Measurements from ENCODE around the gene DNAH14.

DNA sequence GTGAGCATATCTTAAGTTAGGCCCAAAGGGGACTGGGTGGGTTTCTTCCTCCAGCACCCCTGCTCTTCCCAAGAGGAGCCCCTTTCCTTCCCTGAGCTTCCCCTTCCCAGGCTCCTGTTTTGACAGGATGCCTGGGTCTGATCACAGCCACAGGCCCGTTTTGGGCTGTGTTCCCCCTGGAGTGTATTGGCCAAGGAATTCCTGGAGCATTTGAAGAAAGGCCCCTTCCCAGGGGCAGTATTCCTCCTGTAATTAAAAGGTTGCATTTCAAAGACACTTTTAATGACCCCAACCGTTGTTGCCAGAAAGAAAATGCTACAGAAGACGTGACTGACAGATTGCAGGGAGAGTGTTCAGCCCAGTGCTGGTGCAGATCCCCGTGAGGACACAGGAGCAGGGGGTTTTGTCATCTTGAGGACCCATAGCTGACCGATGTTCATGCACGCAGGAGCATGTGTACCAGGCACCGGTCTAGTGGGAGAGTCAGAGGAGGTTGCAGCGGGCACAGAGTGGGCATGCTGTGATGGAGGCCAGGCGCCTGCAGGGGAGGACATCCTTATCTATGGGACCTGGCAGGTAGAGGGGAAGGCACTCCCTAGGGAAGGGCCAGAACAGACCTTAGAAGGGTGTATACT is 517.6 kb downstream of the DNAH14 start:
- TF ChIP-seq ZNF792 (tag by site-specific recombination; IDR thresholded peaks at IDR 0.05) (no peak), ZNF777 (tag by site-specific recombination; IDR thresholded peaks at IDR 0.05; ENCODE audit: borderline replicate concordance) (no peak), GLIS1 (tag by site-specific recombination; IDR thresholded peaks at IDR 0.05) (no peak), ZSCAN30 (tag by site-specific recombination; IDR thresholded peaks at IDR 0.05) (no peak), KLF1 (tag by site-specific recombination; IDR thresholded peaks at IDR 0.05) (no peak)
- TF ChIP-seq, protein P1, sequence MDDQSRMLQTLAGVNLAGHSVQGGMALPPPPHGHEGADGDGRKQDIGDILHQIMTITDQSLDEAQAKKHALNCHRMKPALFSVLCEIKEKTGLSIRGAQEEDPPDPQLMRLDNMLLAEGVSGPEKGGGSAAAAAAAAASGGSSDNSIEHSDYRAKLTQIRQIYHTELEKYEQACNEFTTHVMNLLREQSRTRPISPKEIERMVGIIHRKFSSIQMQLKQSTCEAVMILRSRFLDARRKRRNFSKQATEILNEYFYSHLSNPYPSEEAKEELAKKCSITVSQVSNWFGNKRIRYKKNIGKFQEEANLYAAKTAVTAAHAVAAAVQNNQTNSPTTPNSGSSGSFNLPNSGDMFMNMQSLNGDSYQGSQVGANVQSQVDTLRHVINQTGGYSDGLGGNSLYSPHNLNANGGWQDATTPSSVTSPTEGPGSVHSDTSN (CRISPR knock-in tag; IDR thresholded peaks at IDR 0.05) = no peak
- TF ChIP-seq, protein P2, sequence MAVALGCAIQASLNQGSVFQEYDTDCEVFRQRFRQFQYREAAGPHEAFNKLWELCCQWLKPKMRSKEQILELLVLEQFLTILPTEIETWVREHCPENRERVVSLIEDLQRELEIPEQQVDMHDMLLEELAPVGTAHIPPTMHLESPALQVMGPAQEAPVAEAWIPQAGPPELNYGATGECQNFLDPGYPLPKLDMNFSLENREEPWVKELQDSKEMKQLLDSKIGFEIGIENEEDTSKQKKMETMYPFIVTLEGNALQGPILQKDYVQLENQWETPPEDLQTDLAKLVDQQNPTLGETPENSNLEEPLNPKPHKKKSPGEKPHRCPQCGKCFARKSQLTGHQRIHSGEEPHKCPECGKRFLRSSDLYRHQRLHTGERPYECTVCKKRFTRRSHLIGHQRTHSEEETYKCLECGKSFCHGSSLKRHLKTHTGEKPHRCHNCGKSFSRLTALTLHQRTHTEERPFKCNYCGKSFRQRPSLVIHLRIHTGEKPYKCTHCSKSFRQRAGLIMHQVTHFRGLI (tag by site-specific recombination; IDR thresholded peaks at IDR 0.05) = no peak
- TF ChIP-seq, protein P3, sequence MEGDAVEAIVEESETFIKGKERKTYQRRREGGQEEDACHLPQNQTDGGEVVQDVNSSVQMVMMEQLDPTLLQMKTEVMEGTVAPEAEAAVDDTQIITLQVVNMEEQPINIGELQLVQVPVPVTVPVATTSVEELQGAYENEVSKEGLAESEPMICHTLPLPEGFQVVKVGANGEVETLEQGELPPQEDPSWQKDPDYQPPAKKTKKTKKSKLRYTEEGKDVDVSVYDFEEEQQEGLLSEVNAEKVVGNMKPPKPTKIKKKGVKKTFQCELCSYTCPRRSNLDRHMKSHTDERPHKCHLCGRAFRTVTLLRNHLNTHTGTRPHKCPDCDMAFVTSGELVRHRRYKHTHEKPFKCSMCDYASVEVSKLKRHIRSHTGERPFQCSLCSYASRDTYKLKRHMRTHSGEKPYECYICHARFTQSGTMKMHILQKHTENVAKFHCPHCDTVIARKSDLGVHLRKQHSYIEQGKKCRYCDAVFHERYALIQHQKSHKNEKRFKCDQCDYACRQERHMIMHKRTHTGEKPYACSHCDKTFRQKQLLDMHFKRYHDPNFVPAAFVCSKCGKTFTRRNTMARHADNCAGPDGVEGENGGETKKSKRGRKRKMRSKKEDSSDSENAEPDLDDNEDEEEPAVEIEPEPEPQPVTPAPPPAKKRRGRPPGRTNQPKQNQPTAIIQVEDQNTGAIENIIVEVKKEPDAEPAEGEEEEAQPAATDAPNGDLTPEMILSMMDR (tag by site-specific recombination; IDR thresholded peaks at IDR 0.05) = no peak
- TF ChIP-seq, protein P4, sequence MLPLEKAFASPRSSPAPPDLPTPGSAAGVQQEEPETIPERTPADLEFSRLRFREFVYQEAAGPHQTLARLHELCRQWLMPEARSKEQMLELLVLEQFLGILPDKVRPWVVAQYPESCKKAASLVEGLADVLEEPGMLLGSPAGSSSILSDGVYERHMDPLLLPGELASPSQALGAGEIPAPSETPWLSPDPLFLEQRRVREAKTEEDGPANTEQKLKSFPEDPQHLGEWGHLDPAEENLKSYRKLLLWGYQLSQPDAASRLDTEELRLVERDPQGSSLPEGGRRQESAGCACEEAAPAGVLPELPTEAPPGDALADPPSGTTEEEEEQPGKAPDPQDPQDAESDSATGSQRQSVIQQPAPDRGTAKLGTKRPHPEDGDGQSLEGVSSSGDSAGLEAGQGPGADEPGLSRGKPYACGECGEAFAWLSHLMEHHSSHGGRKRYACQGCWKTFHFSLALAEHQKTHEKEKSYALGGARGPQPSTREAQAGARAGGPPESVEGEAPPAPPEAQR (tag by site-specific recombination; IDR thresholded peaks at IDR 0.05) = no peak
